ENCODE results near the gene IWS1.
"Not testable (repeated sequence)": the region's sequence is repeated elsewhere in the genome, so short reads cannot be mapped to it uniquely, and the experiment has no call there.

IWS1 gene

GRCh38 chr2:127526132-127527000 lies at the start of gene IWS1:
Gene IWS1 (minus strand): TSS chr2:127526489. CDS start chr2:127526208, 281 bp downstream.
- peak; percentile 83 for FAIRE-seq

- no peak for FAIRE-seq
Observed at GRCh38 chr2:127575941-127576432, 49.7 kb upstream of the IWS1 start.

- FAIRE-seq, result no peak
Observed at GRCh38 chr2:127575185-127575765, 49.0 kb upstream of the IWS1 start.

GRCh38 chr2:127574656-127575055 lies 48.4 kb upstream of the IWS1 start:
- FAIRE-seq, result no peak

GRCh38 chr2:127573771-127574170 lies 47.5 kb upstream of the IWS1 start:
- no peak for FAIRE-seq

- no peak for FAIRE-seq
Observed at GRCh38 chr2:127573298-127573697, 47.0 kb upstream of the IWS1 start.

- no peak for FAIRE-seq
Observed at GRCh38 chr2:127572841-127573240, 46.6 kb upstream of the IWS1 start.

GRCh38 chr2:127572352-127572751 lies 46.1 kb upstream of the IWS1 start:
- FAIRE-seq, result not testable (repeated sequence)

GRCh38 chr2:127570282-127571250 lies 44.3 kb upstream of the IWS1 start:
- no peak for FAIRE-seq

- FAIRE-seq, result no peak
Observed at GRCh38 chr2:127569666-127570065, 43.4 kb upstream of the IWS1 start.

- FAIRE-seq, result no peak
Observed at GRCh38 chr2:127568128-127568527, 41.8 kb upstream of the IWS1 start.

- FAIRE-seq, result no peak
Observed at GRCh38 chr2:127567351-127567854, 41.1 kb upstream of the IWS1 start.

- FAIRE-seq, result no peak
Observed at GRCh38 chr2:127566576-127566975, 40.3 kb upstream of the IWS1 start.

GRCh38 chr2:127566139-127566417 lies 39.8 kb upstream of the IWS1 start:
- no peak for FAIRE-seq

GRCh38 chr2:127565261-127566138 lies 39.2 kb upstream of the IWS1 start:
- no peak for FAIRE-seq

- no peak for FAIRE-seq
Observed at GRCh38 chr2:127564429-127565260, 38.4 kb upstream of the IWS1 start.

- no peak for FAIRE-seq
Observed at GRCh38 chr2:127563458-127564428, 37.5 kb upstream of the IWS1 start.

- no peak for FAIRE-seq
Observed at GRCh38 chr2:127562936-127563335, 36.6 kb upstream of the IWS1 start.

GRCh38 chr2:127561371-127561770 lies 35.1 kb upstream of the IWS1 start:
- FAIRE-seq, result no peak

GRCh38 chr2:127560931-127561280 lies 34.6 kb upstream of the IWS1 start:
- FAIRE-seq, result no peak
